IMR-90 (cell line): ENCODE results near the gene CALD1. TPM values are rescaled to one million over a fixed set of nuclear protein-coding genes. Genes with fewer than 3 reads are reported as not detected.
A peak's percentile ranks its signal among the peaks of the same experiment; 100 is the strongest.

Source experiments
- ATAC-seq: fragments of 200-7000 bp; cut with Tn5 transposase; 2 replicates; pipeline ENCODE4 v1.9.1; 2020; ENCODE audit warnings: low read depth, mild to moderate bottlenecking, moderate library complexity
- BruUV-seq: library from RNA; stranded (reverse); fragments of 400-500 nt; replicated peaks from 2 replicates; lab custom pipeline; 2021; lab: Mats Ljungman, UMichigan
- CTCF ChIA-PET: fragments of 300-600 bp; formaldehyde crosslinking; extraction: SDS; loops from one replicate; lab custom pipeline; 2021; ENCODE audit warnings: antibody characterized with exemption; lab: Yijun Ruan, JAX
- POLR2A ChIA-PET: fragments of 300-600 bp; sonication (Branson Sonifier 250); formaldehyde crosslinking; loops from one replicate; lab custom pipeline; 2022; ENCODE audit warnings: antibody characterized with exemption; ENCODE audit not compliant: unreplicated experiment; lab: Charles Lee
- DNase-seq: peaks from one replicate; pipeline ENCODE4 v3.0.0; 2013
- H2AFZ ChIP-seq: replicated peaks from 2 replicates; pipeline ENCODE3; 2013; ENCODE audit warnings: low read length, mild to moderate bottlenecking; ENCODE audit not compliant: poor library complexity
- H2AK5ac ChIP-seq: 2 replicates; pipeline ENCODE4 v1.6.1; 2013; ENCODE audit warnings: low read depth, low read length, inconsistent platforms
- H2AK9ac ChIP-seq: replicated peaks from 2 replicates; pipeline ENCODE3; 2013; ENCODE audit warnings: mild to moderate bottlenecking, low read depth, low read length, moderate library complexity; ENCODE audit not compliant: poor library complexity
- H2BK120ac ChIP-seq: 2 replicates; pipeline ENCODE4 v1.6.1; 2013; ENCODE audit warnings: low read depth, low read length, inconsistent platforms
- H2BK15ac ChIP-seq: 3 replicates; pipeline ENCODE4 v1.6.1; 2013; ENCODE audit warnings: low read depth, low read length, inconsistent platforms
- H2BK20ac ChIP-seq: 2 replicates; pipeline ENCODE4 v1.6.1; 2013; ENCODE audit warnings: low read depth, mild to moderate bottlenecking, inconsistent platforms, low read length, moderate library complexity
- H2BK5ac ChIP-seq: 2 replicates; pipeline ENCODE4 v1.6.1; 2013; ENCODE audit warnings: mild to moderate bottlenecking, low read depth, low read length, inconsistent platforms; ENCODE audit not compliant: poor library complexity, severe bottlenecking
- H3K14ac ChIP-seq: replicated peaks from 2 replicates; pipeline ENCODE4 v1.6.1; 2013; ENCODE audit warnings: low read depth, low read length, inconsistent platforms
- H3K18ac ChIP-seq: 2 replicates; pipeline ENCODE4 v1.6.1; 2013; ENCODE audit warnings: low read depth, low read length, control low read depth
- H3K23ac ChIP-seq: 2 replicates; pipeline ENCODE4 v1.6.1; 2013; ENCODE audit warnings: low read depth, low read length, inconsistent platforms
- H3K27ac ChIP-seq: 2 replicates; pipeline ENCODE4 v1.5.1; 2013; ENCODE audit warnings: mild to moderate bottlenecking, control low read depth, low read length; ENCODE audit not compliant: insufficient read depth
- H3K27me3 ChIP-seq: 2 replicates; pipeline ENCODE4 v1.6.1; 2013; ENCODE audit warnings: low read length; ENCODE audit not compliant: control insufficient read depth, insufficient read depth
- H3K36me3 ChIP-seq: 2 replicates; pipeline ENCODE4 v1.6.1; 2013; ENCODE audit warnings: low read length, mixed read lengths; ENCODE audit not compliant: control insufficient read depth, insufficient read depth
- H3K4ac ChIP-seq: 2 replicates; pipeline ENCODE4 v1.6.1; 2013; ENCODE audit warnings: low read depth, low read length, inconsistent platforms
- H3K4me1 ChIP-seq: 2 replicates; pipeline ENCODE4 v1.6.1; 2013; ENCODE audit warnings: low read length, mixed read lengths; ENCODE audit not compliant: control insufficient read depth, insufficient read depth
- H3K4me2 ChIP-seq: 2 replicates; pipeline ENCODE4 v1.6.1; 2013; ENCODE audit warnings: low read depth, mild to moderate bottlenecking, control low read depth, low read length, moderate library complexity
- H3K4me3 ChIP-seq: 2 replicates; pipeline ENCODE4 v1.5.1; 2013; ENCODE audit warnings: low read depth, mild to moderate bottlenecking, control low read depth, low read length, moderate library complexity; ENCODE audit not compliant: insufficient read depth
- H3K56ac ChIP-seq: 2 replicates; pipeline ENCODE4 v1.6.1; 2013; ENCODE audit warnings: low read length, inconsistent platforms; ENCODE audit not compliant: insufficient read depth; ENCODE audit errors: extremely low read depth
- H3K79me1 ChIP-seq, 2 experiments: 2 replicates each; pipeline ENCODE4 v1.6.1; 2013; ENCODE audit warnings: low read length in 2 of 2, inconsistent platforms in 1 of 2, low read depth in 1 of 2
- H3K9ac ChIP-seq: 2 replicates; pipeline ENCODE4 v1.6.1; 2013; ENCODE audit warnings: low read depth, low read length, control low read depth
- H3K9me1 ChIP-seq: 2 replicates; pipeline ENCODE4 v1.6.1; 2013; ENCODE audit warnings: low read length, inconsistent platforms; ENCODE audit not compliant: insufficient read depth
- H3K9me3 ChIP-seq: 2 replicates; pipeline ENCODE4 v1.6.1; 2013; ENCODE audit warnings: low read length; ENCODE audit not compliant: control insufficient read depth, insufficient read depth
- H4K20me1 ChIP-seq: 2 replicates; pipeline ENCODE4 v1.6.1; 2013; ENCODE audit warnings: low read length, inconsistent platforms; ENCODE audit not compliant: insufficient read depth
- H4K5ac ChIP-seq: 2 replicates; pipeline ENCODE4 v1.6.1; 2013; ENCODE audit warnings: mild to moderate bottlenecking, low read depth, low read length, control low read depth
- H4K8ac ChIP-seq, 2 experiments: 2 replicates each; pipeline ENCODE4 v1.6.1; 2013; ENCODE audit warnings: low read depth in 2 of 2, low read length in 2 of 2, control low read depth in 1 of 2, inconsistent platforms in 1 of 2
- H4K91ac ChIP-seq: 2 replicates; pipeline ENCODE4 v1.6.1; 2013; ENCODE audit warnings: low read depth, low read length, inconsistent platforms; ENCODE audit not compliant: insufficient read depth
- NFE2L2 ChIP-seq: fragments of 150-350 bp; IDR thresholded peaks from 2 replicates; pipeline ENCODE4 v1.6.1; 2016; ENCODE audit warnings: low read depth, mild to moderate bottlenecking, low read length
- RCOR1 ChIP-seq: IDR thresholded peaks from 2 replicates; pipeline ENCODE4 v1.6.1; 2012; ENCODE audit warnings: mild to moderate bottlenecking, low read length, improper control_type of control experiment; ENCODE audit not compliant: insufficient replicate concordance
- WGBS, 2 experiments: methylation state at CpG; one replicate each; pipeline versions ENCODE4 v1.1.5 to v1.1.7; 2013; ENCODE audit warnings: missing lambda C conversion rate in 2 of 2; ENCODE audit not compliant: insufficient read length in 1 of 2; ENCODE audit errors: extremely low coverage in 2 of 2; 5-methylcytosine and 5-hydroxymethylcytosine counted together
- dilution Hi-C: fragments of 300-500 bp; cut with HindIII; formaldehyde crosslinking; loops from one replicate; pipeline ENCODE4 v1.14.3; 2018; ENCODE audit warnings: low sequenced_read_pairs; ENCODE audit not compliant: unreplicated experiment
- in situ Hi-C: fragments of 300-500 bp; cut with MboI; formaldehyde crosslinking; loops from 3 replicates; pipeline ENCODE4 v1.14.3; 2019; ENCODE audit warnings: low sequenced_read_pairs, inconsistent platforms, mixed read lengths
- intact Hi-C: fragments of 100-400 bp; cut with micrococcal nuclease; formaldehyde crosslinking; loops from 2 replicates; pipeline ENCODE4 v1.10.0; 2022
- polyA plus RNA-seq, 3 experiments: library from polyadenylated mRNA; depleted of rRNA; stranded (reverse); fragments of >200 nt; gene quantifications; 2 replicates each; pipeline ENCODE4 v1.2.3, GENCODE V29; 2012; ENCODE audit warnings: low replicate concordance in 1 of 3
- total RNA-seq: library from RNA; depleted of rRNA; stranded (reverse); fragments of >200 nt; gene quantifications from 2 replicates; pipeline ENCODE4 v1.2.3, GENCODE V29; 2012

Gene CALD1
- total and polyA plus RNA-seq, 2 of the 4 experiments (the other 2 are of a cell fraction), result 375 to 487 TPM

DNA sequence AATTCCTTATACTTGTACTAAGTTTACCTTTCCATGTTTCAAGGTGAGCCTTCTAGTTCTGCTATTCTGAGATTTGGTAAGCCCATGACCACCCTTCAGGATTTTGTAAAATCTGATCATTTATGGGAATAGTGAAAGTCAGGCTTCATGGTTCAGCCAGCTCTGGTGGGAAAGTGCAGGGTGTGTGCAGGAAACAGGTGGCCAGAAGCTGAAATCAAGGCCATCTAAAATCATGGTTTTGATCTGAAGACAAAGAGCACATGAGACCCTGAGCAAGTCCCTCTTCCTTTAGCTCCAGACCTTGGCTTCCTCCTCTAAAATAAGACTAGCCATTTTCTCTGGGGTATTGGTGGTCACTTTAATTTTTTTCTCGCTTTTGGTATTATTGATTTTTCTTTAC is 91.3 kb downstream of the CALD1 start:
- Histone ChIP-seq H3K36me3 (peaks cover 23% of the 10 kb centered on the region), H3K9ac (no peak overlapping the region), H3K9me3 (no peaks in the 10 kb centered on the region), H2BK120ac (no peak overlapping the region), H3K27me3 (no peaks in the 10 kb centered on the region), H3K4ac (no peak overlapping the region), H4K8ac (no peak overlapping the region), H3K56ac (no peak overlapping the region), H3K27ac (no peak overlapping the region), H2BK15ac (no peak overlapping the region), H2BK20ac (no peak overlapping the region), H2AK9ac (no peak overlapping the region), H3K23ac (0 out of 2 replicates have a peak overlapping the region, but pooled peaks have one; percentile 37), H2AK5ac (no peak overlapping the region), H3K4me1 (peaks cover 19% of the 10 kb centered on the region), H3K18ac (no peak overlapping the region), H2AFZ (no peak overlapping the region), H4K91ac (no peak overlapping the region), H4K5ac (no peak overlapping the region), H3K9me1 (peaks cover 22% of the 10 kb centered on the region), H3K4me2 (no peak overlapping the region), H3K4me3 (no peak overlapping the region), H3K79me1 (peaks cover 32 to 72% of the 10 kb centered on the region in 2 experiments), H2BK5ac (no peak overlapping the region), H4K20me1 (peaks cover 65% of the 10 kb centered on the region), H3K14ac (no peak overlapping the region)
- BruUV-seq, result no TSS peak
- ATAC-seq (no peak), DNase-seq (no peak)
- dilution Hi-C loops, result no loop called here
- in situ Hi-C loops, result no loop called here
- intact Hi-C loops, result no loop called here
- POLR2A ChIA-PET, result no interaction called here
- CTCF ChIA-PET, result interaction anchor here (0.9 kb wide), 1 partner anchor 146 kb away, joined by 3 read pairs; no protein-coding TSS in a partner anchor
- WGBS, 2 experiments, result no CpG with 5 or more reads among the region's 1 CpG
- TF ChIP-seq NFE2L2 (no peak), RCOR1 (no peak)
